Endometrial microvascular endothelial cells (primary cell): Measurements from ENCODE around the gene PHF14. TPM values are rescaled to one million over a fixed set of nuclear protein-coding genes. Genes with fewer than 3 reads are reported as not detected.

Source experiments
- in situ Hi-C: cut with HindIII; loops from 2 replicates; pipeline ENCODE4 v1.10.0; 2017; ENCODE audit warnings: low sequenced_read_pairs, low pct_unique_long_range_greater_than_20kb; ENCODE audit errors: inconsistent ontology term
- total RNA-seq: library from RNA; depleted of rRNA; stranded (reverse); fragments of >200 nt; gene quantifications from one replicate; pipeline ENCODE4 v1.2.3, GENCODE V29; 2015; ENCODE audit errors: inconsistent ontology term

The PHF14 gene
- total RNA-seq, 1 donor from 2014 or later = 9.7 TPM

GRCh38 chr7:11078247-11078834 is 104.7 kb downstream of the PHF14 start:
- in situ Hi-C loops = no loop called here

GRCh38 chr7:11079907-11080306 is 106.2 kb downstream of the PHF14 start:
- in situ Hi-C loops = no loop called here

DNA sequence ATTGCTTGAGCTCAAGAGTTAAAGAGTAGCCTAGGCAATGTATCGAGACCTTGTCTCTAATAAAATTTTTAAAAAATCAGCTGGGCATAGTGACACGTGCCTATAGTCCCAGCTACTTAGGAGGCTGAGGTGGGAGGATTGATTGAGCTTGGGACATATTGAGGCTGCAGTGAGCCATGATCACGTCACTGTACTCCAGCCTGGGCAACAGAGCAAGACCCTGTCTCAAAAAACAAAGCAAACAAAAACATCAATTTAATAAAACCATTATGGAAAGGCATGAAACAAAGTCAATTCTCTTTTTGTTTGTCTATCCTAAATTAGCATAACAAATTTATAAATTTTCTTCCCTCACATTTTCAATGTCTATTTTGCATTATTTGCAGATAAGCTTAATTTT is 108.4 kb downstream of the PHF14 start:
- in situ Hi-C loops = no loop called here

- in situ Hi-C loops = no loop called here
Observed at GRCh38 chr7:11082552-11083213, 109.0 kb downstream of the PHF14 start.

DNA sequence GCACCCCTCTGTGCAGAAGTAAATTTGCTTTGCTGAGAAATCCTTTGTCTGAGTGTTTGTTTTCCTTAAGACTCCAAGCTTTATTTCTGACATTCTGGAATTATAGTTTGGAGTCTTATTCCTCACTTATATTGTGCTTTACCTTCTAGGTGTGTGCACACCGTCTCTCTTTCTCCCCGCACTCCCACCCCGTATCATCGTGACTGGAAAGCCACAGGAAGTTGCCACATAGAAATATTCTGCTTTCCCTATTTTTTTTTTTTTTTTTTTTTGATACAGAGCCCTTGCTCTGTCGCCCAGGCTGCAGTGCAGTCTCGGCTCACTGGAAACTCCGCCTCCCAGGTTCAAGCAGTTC is 109.5 kb downstream of the PHF14 start:
- in situ Hi-C loops = no loop called here

DNA sequence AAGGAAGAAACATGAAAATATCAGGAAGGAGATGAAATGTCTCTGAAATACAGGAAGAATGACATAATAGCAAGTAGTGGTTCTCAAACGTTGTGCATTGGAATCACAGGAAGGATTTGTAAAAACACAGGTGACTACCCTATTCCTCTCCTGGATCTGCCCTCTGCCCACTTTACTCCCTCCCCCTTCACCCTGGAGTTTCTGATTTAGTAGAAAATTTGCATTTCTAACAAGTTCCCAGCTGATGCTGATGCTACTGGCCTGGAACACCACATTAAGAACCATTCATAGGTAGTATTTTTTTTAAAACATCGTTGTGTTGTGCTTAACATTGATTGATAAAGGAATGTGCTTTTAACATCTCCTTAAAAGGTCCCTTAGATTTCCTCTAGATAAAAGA is 130.9 kb downstream of the PHF14 start:
- in situ Hi-C loops = no loop called here

- in situ Hi-C loops = no loop called here
Observed at GRCh38 chr7:11109659-11110058, 136.0 kb downstream of the PHF14 start.

DNA sequence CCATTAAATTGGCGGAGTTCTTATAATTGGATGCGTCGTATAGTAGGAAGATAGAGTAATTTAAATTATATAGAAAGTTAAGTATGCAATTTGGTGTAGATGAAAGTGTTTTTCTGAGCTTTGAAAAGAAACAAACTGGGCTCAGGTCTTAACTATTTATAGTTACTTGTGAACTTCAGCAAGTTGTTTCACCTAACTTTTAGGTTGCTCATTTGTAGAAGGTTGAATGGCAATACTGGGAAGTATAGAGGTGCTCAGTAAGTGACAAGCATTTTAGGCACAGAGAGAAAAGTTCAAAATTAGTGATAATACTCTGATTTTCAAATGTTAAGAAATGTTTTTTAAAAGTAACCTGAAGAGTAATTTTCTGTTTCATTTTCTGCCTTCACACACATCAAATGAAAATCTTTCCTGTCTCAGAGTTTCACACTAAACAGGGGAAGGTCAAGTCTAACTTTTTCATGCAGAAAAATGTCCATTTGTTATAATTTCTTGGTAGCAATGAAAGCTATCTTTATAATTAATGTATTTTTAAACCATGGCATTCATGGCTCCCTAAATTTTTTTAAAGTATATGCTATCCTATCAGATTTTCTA is 146.5 kb downstream of the PHF14 start:
- in situ Hi-C loops = no loop called here

GRCh38 chr7:11120675-11121220 is 147.1 kb downstream of the PHF14 start:
- in situ Hi-C loops = no loop called here

GRCh38 chr7:11124856-11125559 is 151.3 kb downstream of the PHF14 start:
- in situ Hi-C loops = no loop called here

DNA sequence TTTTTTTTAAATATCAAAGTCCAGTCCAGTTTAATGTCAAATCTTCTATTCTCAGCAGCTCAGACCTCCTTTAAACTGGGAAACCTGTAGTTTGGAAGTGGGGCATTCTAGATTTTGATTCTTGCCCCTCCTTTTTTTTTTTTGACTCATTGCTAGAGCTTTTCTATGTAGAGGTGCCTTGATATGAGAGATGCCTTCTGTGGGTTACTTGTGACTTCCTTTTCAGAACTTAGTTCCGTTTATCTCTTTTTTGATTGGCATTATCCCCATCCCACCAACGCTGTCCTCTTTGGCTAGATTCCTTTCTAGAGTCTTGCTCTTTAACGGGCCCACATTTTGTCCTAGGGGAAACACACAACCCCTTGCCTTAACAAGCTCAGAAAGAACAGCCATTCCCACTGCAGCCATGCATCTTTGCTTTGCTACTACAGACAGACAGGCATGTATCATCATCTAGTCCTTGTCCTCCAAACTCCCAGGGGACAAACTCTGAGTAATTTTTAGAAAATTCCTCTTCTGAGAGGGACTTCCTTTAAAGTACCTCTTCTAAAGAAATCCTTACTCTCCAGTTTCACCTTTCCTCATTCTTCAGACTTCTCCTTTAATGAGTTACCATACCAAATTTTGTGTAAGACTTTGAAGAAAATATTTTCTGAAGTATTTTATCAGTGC is 153.6 kb downstream of the PHF14 start:
- in situ Hi-C loops = no loop called here

- in situ Hi-C loops = no loop called here
Observed at GRCh38 chr7:11127988-11128387, 154.3 kb downstream of the PHF14 start.

- in situ Hi-C loops = no loop called here
Observed at GRCh38 chr7:11128498-11128897, 154.8 kb downstream of the PHF14 start.

DNA sequence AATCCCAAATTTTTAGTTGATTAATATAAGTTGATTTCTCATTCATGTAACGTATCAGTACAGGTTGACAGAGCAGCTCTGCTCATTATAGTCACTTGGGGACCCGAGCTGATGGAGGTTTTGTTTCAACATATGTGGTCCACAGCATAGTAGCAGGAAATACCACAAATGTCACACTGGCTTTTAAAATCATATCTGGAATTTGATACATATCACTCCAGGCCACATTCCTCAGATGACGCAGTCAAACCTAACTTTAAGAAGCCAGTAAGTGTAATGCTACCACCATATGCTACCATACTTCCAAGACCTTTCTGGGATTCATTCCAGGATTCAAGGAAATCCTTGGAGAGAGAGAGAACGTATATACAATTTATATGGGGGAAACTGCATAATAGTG is 156.3 kb downstream of the PHF14 start:
- in situ Hi-C loops = no loop called here

GRCh38 chr7:11130601-11131000 is 156.9 kb downstream of the PHF14 start:
- in situ Hi-C loops = no loop called here

GRCh38 chr7:11133436-11133959 is 159.8 kb downstream of the PHF14 start:
- in situ Hi-C loops = no loop called here

- in situ Hi-C loops = no loop called here
Observed at GRCh38 chr7:11135573-11135972, 161.9 kb downstream of the PHF14 start.

- in situ Hi-C loops = no loop called here
Observed at GRCh38 chr7:11141541-11141940, 167.9 kb downstream of the PHF14 start.

DNA sequence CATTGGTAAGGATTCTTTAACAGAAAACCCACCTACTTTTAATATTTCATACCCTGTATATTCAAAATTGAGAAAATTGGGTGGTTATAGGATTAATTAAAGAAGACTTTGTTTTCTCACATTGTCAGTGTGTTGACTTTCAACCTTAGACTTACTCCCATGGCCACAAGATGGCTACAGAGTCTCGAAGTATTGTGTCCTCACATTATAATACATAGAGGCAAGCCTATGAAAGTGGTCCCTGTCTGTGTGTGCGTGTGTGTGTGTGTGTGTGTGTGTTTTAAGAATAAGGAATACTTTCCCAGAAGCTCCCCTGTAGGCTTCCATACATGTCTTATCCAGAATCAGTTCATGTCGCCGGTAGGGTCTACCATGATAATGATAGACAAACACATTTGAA is 180.0 kb downstream of the PHF14 start:
- in situ Hi-C loops = no loop called here
